GM12878 (cell line): ENCODE data around the gene ZFP62. TPM values are rescaled to one million over a fixed set of nuclear protein-coding genes. Genes with fewer than 3 reads are reported as not detected.
A peak's percentile ranks its signal among the peaks of the same experiment; 100 is the strongest.

Experiments
- ATF7 ChIP-seq: fragments of 450-650 bp; IDR thresholded peaks from 2 replicates; pipeline ENCODE4 v1.6.1; 2016; ENCODE audit warnings: low read depth, mild to moderate bottlenecking
- CHD1 ChIP-seq: IDR thresholded peaks from 2 replicates; pipeline ENCODE4 v1.6.1; 2012; ENCODE audit warnings: low read depth, low read length, improper control_type of control experiment
- DPF2 ChIP-seq: fragments of 450-650 bp; IDR thresholded peaks from 2 replicates; pipeline ENCODE4 v1.6.1; 2017; ENCODE audit warnings: mild to moderate bottlenecking
- ESRRA ChIP-seq: IDR thresholded peaks from 2 replicates; pipeline ENCODE4 v1.6.1; 2012; ENCODE audit warnings: mild to moderate bottlenecking, low read length, improper control_type of control experiment
- EZH2 ChIP-seq: IDR thresholded peaks from 2 replicates; pipeline ENCODE4 v1.6.1; 2012; ENCODE audit warnings: low read depth, mild to moderate bottlenecking, control low read depth, inconsistent platforms, low read length, borderline replicate concordance; ENCODE audit not compliant: control insufficient read depth
- HDAC2 ChIP-seq: fragments of 200-600 bp; sonication (generic); IDR thresholded peaks from 2 replicates; pipeline ENCODE4 v1.6.1; 2017
- HDAC6 ChIP-seq: fragments of 200-600 bp; sonication (generic); IDR thresholded peaks from one replicate; pipeline ENCODE4 v1.8.0; 2017; ENCODE audit warnings: antibody characterized with exemption; ENCODE audit not compliant: unreplicated experiment
- KDM1A ChIP-seq: fragments of 200-600 bp; sonication (generic); IDR thresholded peaks from 2 replicates; pipeline ENCODE4 v1.6.1; 2016; ENCODE audit warnings: borderline replicate concordance
- MXI1 ChIP-seq: fragments of 150-350 bp; IDR thresholded peaks from 2 replicates; pipeline ENCODE4 v1.6.1; 2011; ENCODE audit warnings: low read depth, mild to moderate bottlenecking, inconsistent platforms, low read length, improper control_type of control experiment
- NBN ChIP-seq: fragments of 450-650 bp; IDR thresholded peaks from 2 replicates; pipeline ENCODE4 v1.6.1; 2016
- NRF1 ChIP-seq: conservative IDR thresholded peaks from 2 replicates; pipeline ENCODE4 v1.6.1; 2011; ENCODE audit warnings: mild to moderate bottlenecking, low read depth, low read length, improper control_type of control experiment
- POU2F2 ChIP-seq: IDR thresholded peaks from 3 replicates; pipeline ENCODE4 v1.6.1; 2011; ENCODE audit warnings: low read depth, mild to moderate bottlenecking, low read length, borderline replicate concordance
- RFX5 ChIP-seq: IDR thresholded peaks from 2 replicates; pipeline ENCODE4 v1.6.1; 2011; ENCODE audit warnings: low read depth, low read length, improper control_type of control experiment
- SIN3A ChIP-seq: IDR thresholded peaks from 2 replicates; pipeline ENCODE4 v1.6.1; 2012; ENCODE audit warnings: low read depth, low read length, improper control_type of control experiment
- SMARCA5 ChIP-seq: fragments of 450-650 bp; IDR thresholded peaks from 2 replicates; pipeline ENCODE4 v1.6.1; 2017; ENCODE audit warnings: mild to moderate bottlenecking
- SMC3 ChIP-seq: IDR thresholded peaks from 2 replicates; pipeline ENCODE4 v1.6.1; 2011; ENCODE audit warnings: low read length, improper control_type of control experiment, borderline replicate concordance
- SREBF1 ChIP-seq: IDR thresholded peaks from 2 replicates; pipeline ENCODE4 v1.6.1; 2012; ENCODE audit warnings: mild to moderate bottlenecking, low read length
- TCF7 ChIP-seq: IDR thresholded peaks from 2 replicates; pipeline ENCODE4 v1.6.1; 2014; ENCODE audit warnings: antibody characterized with exemption, borderline replicate concordance
- polyA plus RNA-seq, 11 experiments: library from polyadenylated mRNA; depleted of rRNA in 4 of 11; unstranded in 6 of 11; stranded (reverse) in 5 of 11; fragments of >200 nt; fragmentation: Nextera tagmentation in 4 of 11; fragmentation: Illumina TruSeq in 1 of 11; extraction: Ambion mirVana in 4 of 11; extraction: Trizol in 1 of 11; gene quantifications; 1 replicate in 1 of 11; 2 replicates in 10 of 11; pipeline versions ENCODE4 v1.2.1 to v1.2.3, GENCODE V29; 2011 to 2016; ENCODE audit warnings: inconsistent platforms in 2 of 11, missing spikeins in 2 of 11, low read depth in 1 of 11
- total RNA-seq, 4 experiments: library from RNA; depleted of rRNA in 3 of 4; stranded (reverse); fragments of >200 nt in 3 of 4; fragmentation: Illumina TruSeq in 1 of 4; extraction: Trizol in 1 of 4; gene quantifications; 2 replicates each; pipeline versions ENCODE4 v1.2.1 to v1.2.3, GENCODE V29; 2013 to 2021
- TF ChIP-seq, protein P1 (sequence below): fragments of 450-650 bp; IDR thresholded peaks from 2 replicates; pipeline ENCODE4 v1.6.1; 2017; ENCODE audit warnings: antibody characterized with exemption, mild to moderate bottlenecking, moderate library complexity
- TF ChIP-seq, protein P2 (sequence below): fragments of 450-650 bp; IDR thresholded peaks from 2 replicates; pipeline ENCODE4 v1.6.1; 2016; ENCODE audit warnings: mild to moderate bottlenecking
- TF ChIP-seq, protein P3 (sequence below): fragments of 450-650 bp; conservative IDR thresholded peaks from 2 replicates; pipeline ENCODE4 v1.6.1; 2017; ENCODE audit warnings: mild to moderate bottlenecking, moderate library complexity
- TF ChIP-seq, protein P4 (sequence below): IDR thresholded peaks from 2 replicates; pipeline ENCODE4 v1.6.1; 2012; ENCODE audit warnings: low read depth, low read length, improper control_type of control experiment
- TF ChIP-seq, protein P5 (sequence below): IDR thresholded peaks from 2 replicates; pipeline ENCODE4 v1.6.1; 2012; ENCODE audit warnings: low read depth, low read length, improper control_type of control experiment
- TF ChIP-seq, protein P6 (sequence below): IDR thresholded peaks from 2 replicates; pipeline ENCODE4 v1.6.1; 2011; ENCODE audit warnings: low read depth, mild to moderate bottlenecking, low read length, moderate library complexity, borderline replicate concordance; ENCODE audit errors: extremely low read depth

Gene ZFP62
- total and polyA plus RNA-seq, 10 of the 15 experiments (the other 5 are each of a cell fraction or from before 2014, with no cell fraction given), result 9.2 to 39.7 (median 21.1) TPM

DNA sequence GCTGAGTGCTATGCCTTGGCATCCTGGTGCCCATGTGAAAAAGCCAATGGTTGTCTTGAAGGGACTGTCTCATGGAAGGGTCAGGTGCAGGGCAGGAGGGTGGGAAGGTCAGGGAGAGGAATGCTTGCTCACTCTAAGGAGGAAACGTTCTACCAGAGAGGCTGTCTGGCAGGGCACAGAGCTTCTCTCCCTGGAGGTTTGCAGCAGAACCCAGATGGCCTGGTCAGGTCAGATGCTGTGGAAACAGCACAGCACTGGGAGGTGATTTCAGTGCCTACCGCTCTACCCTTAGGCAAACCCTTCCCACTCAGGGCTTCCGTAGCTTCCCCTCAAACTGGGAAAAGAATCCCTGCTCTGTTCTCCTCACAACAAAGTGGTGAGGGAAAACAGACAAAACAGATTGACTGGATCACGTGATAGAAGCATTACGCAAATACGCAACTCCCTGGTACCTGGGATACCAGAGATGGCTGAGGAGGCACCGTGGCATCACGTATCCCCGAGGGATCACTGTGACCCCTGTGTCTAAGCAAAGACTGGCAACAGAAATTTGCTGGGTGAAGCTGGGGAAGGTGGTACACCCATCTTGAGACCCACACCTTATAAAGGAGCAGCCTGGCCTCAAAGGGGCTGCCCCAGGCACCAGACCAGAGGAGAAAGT is 54.6 kb downstream of the ZFP62 start (continued):
- TF ChIP-seq, protein P1, sequence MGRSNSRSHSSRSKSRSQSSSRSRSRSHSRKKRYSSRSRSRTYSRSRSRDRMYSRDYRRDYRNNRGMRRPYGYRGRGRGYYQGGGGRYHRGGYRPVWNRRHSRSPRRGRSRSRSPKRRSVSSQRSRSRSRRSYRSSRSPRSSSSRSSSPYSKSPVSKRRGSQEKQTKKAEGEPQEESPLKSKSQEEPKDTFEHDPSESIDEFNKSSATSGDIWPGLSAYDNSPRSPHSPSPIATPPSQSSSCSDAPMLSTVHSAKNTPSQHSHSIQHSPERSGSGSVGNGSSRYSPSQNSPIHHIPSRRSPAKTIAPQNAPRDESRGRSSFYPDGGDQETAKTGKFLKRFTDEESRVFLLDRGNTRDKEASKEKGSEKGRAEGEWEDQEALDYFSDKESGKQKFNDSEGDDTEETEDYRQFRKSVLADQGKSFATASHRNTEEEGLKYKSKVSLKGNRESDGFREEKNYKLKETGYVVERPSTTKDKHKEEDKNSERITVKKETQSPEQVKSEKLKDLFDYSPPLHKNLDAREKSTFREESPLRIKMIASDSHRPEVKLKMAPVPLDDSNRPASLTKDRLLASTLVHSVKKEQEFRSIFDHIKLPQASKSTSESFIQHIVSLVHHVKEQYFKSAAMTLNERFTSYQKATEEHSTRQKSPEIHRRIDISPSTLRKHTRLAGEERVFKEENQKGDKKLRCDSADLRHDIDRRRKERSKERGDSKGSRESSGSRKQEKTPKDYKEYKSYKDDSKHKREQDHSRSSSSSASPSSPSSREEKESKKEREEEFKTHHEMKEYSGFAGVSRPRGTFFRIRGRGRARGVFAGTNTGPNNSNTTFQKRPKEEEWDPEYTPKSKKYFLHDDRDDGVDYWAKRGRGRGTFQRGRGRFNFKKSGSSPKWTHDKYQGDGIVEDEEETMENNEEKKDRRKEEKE, result no peak
- TF ChIP-seq, protein P2, sequence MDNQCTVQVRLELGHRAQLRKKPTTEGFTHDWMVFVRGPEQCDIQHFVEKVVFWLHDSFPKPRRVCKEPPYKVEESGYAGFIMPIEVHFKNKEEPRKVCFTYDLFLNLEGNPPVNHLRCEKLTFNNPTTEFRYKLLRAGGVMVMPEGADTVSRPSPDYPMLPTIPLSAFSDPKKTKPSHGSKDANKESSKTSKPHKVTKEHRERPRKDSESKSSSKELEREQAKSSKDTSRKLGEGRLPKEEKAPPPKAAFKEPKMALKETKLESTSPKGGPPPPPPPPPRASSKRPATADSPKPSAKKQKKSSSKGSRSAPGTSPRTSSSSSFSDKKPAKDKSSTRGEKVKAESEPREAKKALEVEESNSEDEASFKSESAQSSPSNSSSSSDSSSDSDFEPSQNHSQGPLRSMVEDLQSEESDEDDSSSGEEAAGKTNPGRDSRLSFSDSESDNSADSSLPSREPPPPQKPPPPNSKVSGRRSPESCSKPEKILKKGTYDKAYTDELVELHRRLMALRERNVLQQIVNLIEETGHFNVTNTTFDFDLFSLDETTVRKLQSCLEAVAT, result no peak
- TF ChIP-seq SMARCA5, result peak; percentile 26; the same call in 1 of the 2 replicates
- TF ChIP-seq ATF7, result peak; percentile 27; the same call in 1 of the 2 replicates
- TF ChIP-seq SMC3, result no peak
- no peak for TF ChIP-seq NRF1
- TF ChIP-seq, protein P3, sequence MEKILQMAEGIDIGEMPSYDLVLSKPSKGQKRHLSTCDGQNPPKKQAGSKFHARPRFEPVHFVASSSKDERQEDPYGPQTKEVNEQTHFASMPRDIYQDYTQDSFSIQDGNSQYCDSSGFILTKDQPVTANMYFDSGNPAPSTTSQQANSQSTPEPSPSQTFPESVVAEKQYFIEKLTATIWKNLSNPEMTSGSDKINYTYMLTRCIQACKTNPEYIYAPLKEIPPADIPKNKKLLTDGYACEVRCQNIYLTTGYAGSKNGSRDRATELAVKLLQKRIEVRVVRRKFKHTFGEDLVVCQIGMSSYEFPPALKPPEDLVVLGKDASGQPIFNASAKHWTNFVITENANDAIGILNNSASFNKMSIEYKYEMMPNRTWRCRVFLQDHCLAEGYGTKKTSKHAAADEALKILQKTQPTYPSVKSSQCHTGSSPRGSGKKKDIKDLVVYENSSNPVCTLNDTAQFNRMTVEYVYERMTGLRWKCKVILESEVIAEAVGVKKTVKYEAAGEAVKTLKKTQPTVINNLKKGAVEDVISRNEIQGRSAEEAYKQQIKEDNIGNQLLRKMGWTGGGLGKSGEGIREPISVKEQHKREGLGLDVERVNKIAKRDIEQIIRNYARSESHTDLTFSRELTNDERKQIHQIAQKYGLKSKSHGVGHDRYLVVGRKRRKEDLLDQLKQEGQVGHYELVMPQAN, result 0 out of 2 replicates have a peak, but pooled peaks have one; percentile 24
- TF ChIP-seq, protein P4, sequence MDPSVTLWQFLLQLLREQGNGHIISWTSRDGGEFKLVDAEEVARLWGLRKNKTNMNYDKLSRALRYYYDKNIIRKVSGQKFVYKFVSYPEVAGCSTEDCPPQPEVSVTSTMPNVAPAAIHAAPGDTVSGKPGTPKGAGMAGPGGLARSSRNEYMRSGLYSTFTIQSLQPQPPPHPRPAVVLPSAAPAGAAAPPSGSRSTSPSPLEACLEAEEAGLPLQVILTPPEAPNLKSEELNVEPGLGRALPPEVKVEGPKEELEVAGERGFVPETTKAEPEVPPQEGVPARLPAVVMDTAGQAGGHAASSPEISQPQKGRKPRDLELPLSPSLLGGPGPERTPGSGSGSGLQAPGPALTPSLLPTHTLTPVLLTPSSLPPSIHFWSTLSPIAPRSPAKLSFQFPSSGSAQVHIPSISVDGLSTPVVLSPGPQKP, result no peak
- TF ChIP-seq DPF2, result peak; percentile 27; the same call in 1 of the 2 replicates
- TF ChIP-seq KDM1A, result no peak
- TF ChIP-seq, protein P5, sequence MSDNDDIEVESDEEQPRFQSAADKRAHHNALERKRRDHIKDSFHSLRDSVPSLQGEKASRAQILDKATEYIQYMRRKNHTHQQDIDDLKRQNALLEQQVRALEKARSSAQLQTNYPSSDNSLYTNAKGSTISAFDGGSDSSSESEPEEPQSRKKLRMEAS, result no peak
- TF ChIP-seq TCF7, result no peak
- TF ChIP-seq SIN3A, result no peak
- TF ChIP-seq POU2F2, result 0 out of 3 replicates have a peak, but pooled peaks have one; percentile 13
- no peak for TF ChIP-seq MXI1
- no peak for TF ChIP-seq CHD1
- no peak for TF ChIP-seq RFX5
- no peak for TF ChIP-seq SREBF1
- TF ChIP-seq ESRRA, result no peak
- no peak for TF ChIP-seq EZH2
- no peak for TF ChIP-seq HDAC2
- TF ChIP-seq NBN, result no peak
- TF ChIP-seq, protein P6, sequence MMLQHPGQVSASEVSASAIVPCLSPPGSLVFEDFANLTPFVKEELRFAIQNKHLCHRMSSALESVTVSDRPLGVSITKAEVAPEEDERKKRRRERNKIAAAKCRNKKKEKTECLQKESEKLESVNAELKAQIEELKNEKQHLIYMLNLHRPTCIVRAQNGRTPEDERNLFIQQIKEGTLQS, result peak; percentile 12; the same call in 1 of the 2 replicates
- no peak for TF ChIP-seq HDAC6
